Keratinocyte (primary cell): ENCODE measurements around the gene SFXN2.

Source experiments
- EZH2 ChIP-seq: IDR thresholded peaks from one replicate; pipeline ENCODE4 v1.6.1; 2012; ENCODE audit warnings: inconsistent platforms, mild to moderate bottlenecking, low read length, moderate library complexity
- TF ChIP-seq, protein P1 (sequence below), 3 experiments: IDR thresholded peaks in 1 of 3; conservative IDR thresholded peaks in 1 of 3; optimal IDR thresholded peaks in 1 of 3; 2 replicates in 2 of 3; 3 replicates in 1 of 3; pipeline versions ENCODE3 to v1.5.1; 2011; ENCODE audit warnings: low read length in 3 of 3, mild to moderate bottlenecking in 3 of 3, moderate library complexity in 2 of 3, control low read depth in 1 of 3, inconsistent platforms in 1 of 3; ENCODE audit not compliant: insufficient read depth in 2 of 3; ENCODE audit errors: extremely low read depth in 1 of 3

GRCh38 chr10:102785818-102786217, 71.4 kb downstream of the SFXN2 start:
- TF ChIP-seq, protein P1, sequence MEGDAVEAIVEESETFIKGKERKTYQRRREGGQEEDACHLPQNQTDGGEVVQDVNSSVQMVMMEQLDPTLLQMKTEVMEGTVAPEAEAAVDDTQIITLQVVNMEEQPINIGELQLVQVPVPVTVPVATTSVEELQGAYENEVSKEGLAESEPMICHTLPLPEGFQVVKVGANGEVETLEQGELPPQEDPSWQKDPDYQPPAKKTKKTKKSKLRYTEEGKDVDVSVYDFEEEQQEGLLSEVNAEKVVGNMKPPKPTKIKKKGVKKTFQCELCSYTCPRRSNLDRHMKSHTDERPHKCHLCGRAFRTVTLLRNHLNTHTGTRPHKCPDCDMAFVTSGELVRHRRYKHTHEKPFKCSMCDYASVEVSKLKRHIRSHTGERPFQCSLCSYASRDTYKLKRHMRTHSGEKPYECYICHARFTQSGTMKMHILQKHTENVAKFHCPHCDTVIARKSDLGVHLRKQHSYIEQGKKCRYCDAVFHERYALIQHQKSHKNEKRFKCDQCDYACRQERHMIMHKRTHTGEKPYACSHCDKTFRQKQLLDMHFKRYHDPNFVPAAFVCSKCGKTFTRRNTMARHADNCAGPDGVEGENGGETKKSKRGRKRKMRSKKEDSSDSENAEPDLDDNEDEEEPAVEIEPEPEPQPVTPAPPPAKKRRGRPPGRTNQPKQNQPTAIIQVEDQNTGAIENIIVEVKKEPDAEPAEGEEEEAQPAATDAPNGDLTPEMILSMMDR (optimal IDR thresholded peaks at IDR 0.05 in 1 of 3, IDR thresholded peaks at IDR 0.05 in 1 of 3, conservative IDR thresholded peaks at IDR 0.05 in 1 of 3; ENCODE audit: extremely low read depth in 1 of 3, insufficient read depth in 2 of 3, low read length in 3 of 3): no peak
- no peak for TF ChIP-seq EZH2
